HepG2 (cell line): ENCODE measurements around the gene LRRC25. TPM values are rescaled to one million over a fixed set of nuclear protein-coding genes. Genes with fewer than 3 reads are reported as not detected.
A peak's percentile ranks its signal among the peaks of the same experiment; 100 is the strongest.

Experiments used
- GTF3A ChIP-seq: sonication (generic); formaldehyde crosslinking; conservative IDR thresholded peaks from 2 replicates; pipeline ENCODE4 v1.4.0; 2020; ENCODE audit warnings: mild to moderate bottlenecking, missing genetic modification reagents
- HDAC6 ChIP-seq: fragments of 200-600 bp; sonication (generic); IDR thresholded peaks from 2 replicates; pipeline ENCODE4 v1.7.0; 2017; ENCODE audit warnings: mild to moderate bottlenecking, antibody characterized with exemption, low read length, low read depth
- HMGA1 ChIP-seq: sonication (generic); formaldehyde crosslinking; conservative IDR thresholded peaks from 2 replicates; pipeline ENCODE4 v1.4.0; 2020; ENCODE audit warnings: missing genetic modification reagents
- MXI1 ChIP-seq: IDR thresholded peaks from 3 replicates; pipeline ENCODE4 v1.6.1; 2012; ENCODE audit warnings: low read depth, low read length, inconsistent platforms, borderline replicate concordance
- POLR2AphosphoS5 ChIP-seq: IDR thresholded peaks from 2 replicates; pipeline ENCODE4 v1.6.1; 2012; ENCODE audit warnings: low read depth, low read length
- SNAPC2 ChIP-seq: sonication (generic); formaldehyde crosslinking; IDR thresholded peaks from 2 replicates; pipeline ENCODE4 v1.8.1; 2022; ENCODE audit warnings: mild to moderate bottlenecking, missing genetic modification reagents
- SP1 ChIP-seq, 2 experiments: fragments of 450-650 bp in 1 of 2; sonication (generic) in 1 of 2; formaldehyde crosslinking in 1 of 2; IDR thresholded peaks; 2 replicates each; pipeline versions ENCODE4 v1.4.0 to v1.6.1; 2016 to 2020; ENCODE audit warnings: missing genetic modification reagents in 1 of 2
- SP140L ChIP-seq: sonication (generic); formaldehyde crosslinking; IDR thresholded peaks from 2 replicates; pipeline ENCODE4 v1.4.0; 2020; ENCODE audit warnings: missing genetic modification reagents, borderline replicate concordance
- SRSF4 ChIP-seq: fragments of 200-400 bp; formaldehyde crosslinking; IDR thresholded peaks from one replicate; pipeline ENCODE4 v1.6.1; 2018; ENCODE audit warnings: mild to moderate bottlenecking, low read depth, low read length, moderate library complexity; ENCODE audit not compliant: poor library complexity, severe bottlenecking
- ZFP62 ChIP-seq: sonication (generic); formaldehyde crosslinking; IDR thresholded peaks from 2 replicates; pipeline ENCODE4 v1.4.0; 2020; ENCODE audit warnings: missing genetic modification reagents
- ZNF460 ChIP-seq: sonication (generic); formaldehyde crosslinking; IDR thresholded peaks from 2 replicates; pipeline ENCODE4 v1.5.1; 2020; ENCODE audit warnings: missing genetic modification reagents, mild to moderate bottlenecking, borderline replicate concordance
- ZNF546 ChIP-seq: sonication (generic); formaldehyde crosslinking; conservative IDR thresholded peaks from 2 replicates; pipeline ENCODE4 v1.8.1; 2023; ENCODE audit warnings: mild to moderate bottlenecking, missing genetic modification reagents
- polyA plus RNA-seq, 8 experiments: library from polyadenylated mRNA; depleted of rRNA in 3 of 8; stranded (reverse) in 7 of 8; unstranded in 1 of 8; fragments of >200 nt; fragmentation: Illumina TruSeq in 4 of 8; extraction: Trizol in 4 of 8; gene quantifications; 2 replicates each; pipeline versions ENCODE4 v1.2.1 to v1.2.3, GENCODE V29; 2011 to 2016; ENCODE audit warnings: low read depth in 4 of 8, missing spikeins in 1 of 8, mixed read lengths in 1 of 8; ENCODE audit not compliant: insufficient read depth in 1 of 8
- total RNA-seq, 5 experiments: library from RNA; depleted of rRNA; stranded (reverse); fragments of >200 nt; fragmentation: Illumina TruSeq; extraction: Trizol; gene quantifications; 2 replicates each; pipeline ENCODE4 v1.2.3, GENCODE V29; 2016; ENCODE audit warnings: low read depth in 1 of 5
- TF ChIP-seq, protein P1 (sequence below): sonication (generic); formaldehyde crosslinking; IDR thresholded peaks from 2 replicates; pipeline ENCODE4 v1.4.0; 2020; ENCODE audit warnings: missing genetic modification reagents
- TF ChIP-seq, protein P2 (sequence below): sonication (generic); formaldehyde crosslinking; IDR thresholded peaks from 2 replicates; pipeline ENCODE4 v1.8.0; 2022; ENCODE audit warnings: missing genetic modification reagents, mild to moderate bottlenecking, moderate library complexity, borderline replicate concordance
- TF ChIP-seq, protein P3 (sequence below): sonication (generic); formaldehyde crosslinking; IDR thresholded peaks from 2 replicates; pipeline ENCODE4 v1.4.0; 2020; ENCODE audit warnings: missing genetic modification reagents
- TF ChIP-seq, protein P4 (sequence below): IDR thresholded peaks from 2 replicates; pipeline ENCODE4 v1.6.1; 2016; ENCODE audit warnings: control low read depth
- TF ChIP-seq, protein P5 (sequence below): sonication (generic); formaldehyde crosslinking; IDR thresholded peaks from 2 replicates; pipeline ENCODE4 v1.9.0; 2021; ENCODE audit warnings: missing genetic modification reagents, borderline replicate concordance
- TF ChIP-seq, protein P6 (sequence below): sonication (generic); formaldehyde crosslinking; IDR thresholded peaks from 2 replicates; pipeline ENCODE4 v1.8.1; 2023; ENCODE audit warnings: mild to moderate bottlenecking, missing genetic modification reagents, borderline replicate concordance

Gene LRRC25
- total and polyA plus RNA-seq, 2 of the 13 experiments (the other 11 are each of a cell fraction or from before 2014, with no cell fraction given) = 0.13 to 0.53 TPM

DNA sequence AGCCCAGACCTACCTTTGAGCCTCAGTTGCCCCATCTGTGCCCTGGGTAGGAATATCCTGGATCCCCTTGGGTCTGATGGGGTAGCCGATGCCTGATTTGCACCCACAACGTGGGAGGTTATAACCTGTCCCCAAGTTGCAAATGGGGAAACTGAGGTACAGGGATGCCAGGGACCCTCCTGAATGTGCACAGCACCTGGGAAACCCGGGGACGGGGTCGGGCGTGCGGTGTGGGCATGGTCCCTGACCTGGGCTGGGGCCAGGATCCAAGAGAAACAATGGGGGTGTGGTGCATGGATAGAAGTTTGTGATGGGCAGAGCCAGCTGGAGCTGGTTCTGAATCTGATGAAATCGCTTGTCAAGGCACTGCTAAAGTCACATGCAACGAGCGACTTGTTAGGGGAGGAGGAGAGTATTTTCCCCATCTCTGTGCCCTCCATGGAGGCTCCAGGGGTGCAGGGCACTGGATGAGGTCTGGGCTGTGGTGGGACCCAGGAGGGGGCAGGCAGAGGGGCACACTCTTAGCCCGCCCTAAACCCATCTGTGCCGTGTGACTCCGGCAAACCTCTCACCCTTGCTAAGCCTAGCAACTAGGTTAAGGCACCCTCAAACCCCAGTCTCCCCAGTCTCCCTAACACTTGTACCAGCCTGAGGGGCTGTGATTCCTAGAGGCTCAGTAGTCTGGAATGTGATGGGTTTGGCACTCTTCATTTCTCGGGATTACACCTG is 10.7 kb downstream of the LRRC25 start (continued):
- TF ChIP-seq, protein P1, sequence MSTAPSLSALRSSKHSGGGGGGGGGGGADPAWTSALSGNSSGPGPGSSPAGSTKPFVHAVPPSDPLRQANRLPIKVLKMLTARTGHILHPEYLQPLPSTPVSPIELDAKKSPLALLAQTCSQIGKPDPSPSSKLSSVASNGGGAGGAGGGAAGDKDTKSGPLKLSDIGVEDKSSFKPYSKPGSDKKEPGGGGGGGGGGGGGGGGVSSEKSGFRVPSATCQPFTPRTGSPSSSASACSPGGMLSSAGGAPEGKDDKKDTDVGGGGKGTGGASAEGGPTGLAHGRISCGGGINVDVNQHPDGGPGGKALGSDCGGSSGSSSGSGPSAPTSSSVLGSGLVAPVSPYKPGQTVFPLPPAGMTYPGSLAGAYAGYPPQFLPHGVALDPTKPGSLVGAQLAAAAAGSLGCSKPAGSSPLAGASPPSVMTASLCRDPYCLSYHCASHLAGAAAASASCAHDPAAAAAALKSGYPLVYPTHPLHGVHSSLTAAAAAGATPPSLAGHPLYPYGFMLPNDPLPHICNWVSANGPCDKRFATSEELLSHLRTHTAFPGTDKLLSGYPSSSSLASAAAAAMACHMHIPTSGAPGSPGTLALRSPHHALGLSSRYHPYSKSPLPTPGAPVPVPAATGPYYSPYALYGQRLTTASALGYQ = no peak
- TF ChIP-seq, protein P2, sequence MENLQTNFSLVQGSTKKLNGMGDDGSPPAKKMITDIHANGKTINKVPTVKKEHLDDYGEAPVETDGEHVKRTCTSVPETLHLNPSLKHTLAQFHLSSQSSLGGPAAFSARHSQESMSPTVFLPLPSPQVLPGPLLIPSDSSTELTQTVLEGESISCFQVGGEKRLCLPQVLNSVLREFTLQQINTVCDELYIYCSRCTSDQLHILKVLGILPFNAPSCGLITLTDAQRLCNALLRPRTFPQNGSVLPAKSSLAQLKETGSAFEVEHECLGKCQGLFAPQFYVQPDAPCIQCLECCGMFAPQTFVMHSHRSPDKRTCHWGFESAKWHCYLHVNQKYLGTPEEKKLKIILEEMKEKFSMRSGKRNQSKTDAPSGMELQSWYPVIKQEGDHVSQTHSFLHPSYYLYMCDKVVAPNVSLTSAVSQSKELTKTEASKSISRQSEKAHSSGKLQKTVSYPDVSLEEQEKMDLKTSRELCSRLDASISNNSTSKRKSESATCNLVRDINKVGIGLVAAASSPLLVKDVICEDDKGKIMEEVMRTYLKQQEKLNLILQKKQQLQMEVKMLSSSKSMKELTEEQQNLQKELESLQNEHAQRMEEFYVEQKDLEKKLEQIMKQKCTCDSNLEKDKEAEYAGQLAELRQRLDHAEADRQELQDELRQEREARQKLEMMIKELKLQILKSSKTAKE (CRISPR knock-in tag) = no peak
- no peak for TF ChIP-seq HDAC6
- TF ChIP-seq, protein P3, sequence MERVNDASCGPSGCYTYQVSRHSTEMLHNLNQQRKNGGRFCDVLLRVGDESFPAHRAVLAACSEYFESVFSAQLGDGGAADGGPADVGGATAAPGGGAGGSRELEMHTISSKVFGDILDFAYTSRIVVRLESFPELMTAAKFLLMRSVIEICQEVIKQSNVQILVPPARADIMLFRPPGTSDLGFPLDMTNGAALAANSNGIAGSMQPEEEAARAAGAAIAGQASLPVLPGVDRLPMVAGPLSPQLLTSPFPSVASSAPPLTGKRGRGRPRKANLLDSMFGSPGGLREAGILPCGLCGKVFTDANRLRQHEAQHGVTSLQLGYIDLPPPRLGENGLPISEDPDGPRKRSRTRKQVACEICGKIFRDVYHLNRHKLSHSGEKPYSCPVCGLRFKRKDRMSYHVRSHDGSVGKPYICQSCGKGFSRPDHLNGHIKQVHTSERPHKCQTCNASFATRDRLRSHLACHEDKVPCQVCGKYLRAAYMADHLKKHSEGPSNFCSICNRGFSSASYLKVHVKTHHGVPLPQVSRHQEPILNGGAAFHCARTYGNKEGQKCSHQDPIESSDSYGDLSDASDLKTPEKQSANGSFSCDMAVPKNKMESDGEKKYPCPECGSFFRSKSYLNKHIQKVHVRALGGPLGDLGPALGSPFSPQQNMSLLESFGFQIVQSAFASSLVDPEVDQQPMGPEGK (CRISPR knock-in tag) = no peak
- TF ChIP-seq, protein P4, sequence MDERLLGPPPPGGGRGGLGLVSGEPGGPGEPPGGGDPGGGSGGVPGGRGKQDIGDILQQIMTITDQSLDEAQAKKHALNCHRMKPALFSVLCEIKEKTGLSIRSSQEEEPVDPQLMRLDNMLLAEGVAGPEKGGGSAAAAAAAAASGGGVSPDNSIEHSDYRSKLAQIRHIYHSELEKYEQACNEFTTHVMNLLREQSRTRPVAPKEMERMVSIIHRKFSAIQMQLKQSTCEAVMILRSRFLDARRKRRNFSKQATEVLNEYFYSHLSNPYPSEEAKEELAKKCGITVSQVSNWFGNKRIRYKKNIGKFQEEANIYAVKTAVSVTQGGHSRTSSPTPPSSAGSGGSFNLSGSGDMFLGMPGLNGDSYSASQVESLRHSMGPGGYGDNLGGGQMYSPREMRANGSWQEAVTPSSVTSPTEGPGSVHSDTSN = no peak
- TF ChIP-seq, protein P5, sequence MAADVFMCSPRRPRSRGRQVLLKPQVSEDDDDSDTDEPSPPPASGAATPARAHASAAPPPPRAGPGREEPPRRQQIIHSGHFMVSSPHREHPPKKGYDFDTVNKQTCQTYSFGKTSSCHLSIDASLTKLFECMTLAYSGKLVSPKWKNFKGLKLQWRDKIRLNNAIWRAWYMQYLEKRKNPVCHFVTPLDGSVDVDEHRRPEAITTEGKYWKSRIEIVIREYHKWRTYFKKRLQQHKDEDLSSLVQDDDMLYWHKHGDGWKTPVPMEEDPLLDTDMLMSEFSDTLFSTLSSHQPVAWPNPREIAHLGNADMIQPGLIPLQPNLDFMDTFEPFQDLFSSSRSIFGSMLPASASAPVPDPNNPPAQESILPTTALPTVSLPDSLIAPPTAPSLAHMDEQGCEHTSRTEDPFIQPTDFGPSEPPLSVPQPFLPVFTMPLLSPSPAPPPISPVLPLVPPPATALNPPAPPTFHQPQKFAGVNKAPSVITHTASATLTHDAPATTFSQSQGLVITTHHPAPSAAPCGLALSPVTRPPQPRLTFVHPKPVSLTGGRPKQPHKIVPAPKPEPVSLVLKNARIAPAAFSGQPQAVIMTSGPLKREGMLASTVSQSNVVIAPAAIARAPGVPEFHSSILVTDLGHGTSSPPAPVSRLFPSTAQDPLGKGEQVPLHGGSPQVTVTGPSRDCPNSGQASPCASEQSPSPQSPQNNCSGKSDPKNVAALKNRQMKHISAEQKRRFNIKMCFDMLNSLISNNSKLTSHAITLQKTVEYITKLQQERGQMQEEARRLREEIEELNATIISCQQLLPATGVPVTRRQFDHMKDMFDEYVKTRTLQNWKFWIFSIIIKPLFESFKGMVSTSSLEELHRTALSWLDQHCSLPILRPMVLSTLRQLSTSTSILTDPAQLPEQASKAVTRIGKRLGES (CRISPR knock-in tag) = no peak
- no peak for TF ChIP-seq ZNF460 (CRISPR knock-in tag)
- TF ChIP-seq SP140L (CRISPR knock-in tag) = no peak
- TF ChIP-seq GTF3A (CRISPR knock-in tag) = no peak
- peak; percentile 61 for TF ChIP-seq POLR2AphosphoS5
- TF ChIP-seq SRSF4 = no peak
- TF ChIP-seq MXI1 = no peak; the same call in 2 of the 3 replicates
- 0 out of 2 replicates have a peak, but pooled peaks have one; percentile 1 for TF ChIP-seq SNAPC2 (CRISPR knock-in tag)
- no peak for TF ChIP-seq SP1 (IDR thresholded peaks at IDR 0.05)
- no peak for TF ChIP-seq SP1 (CRISPR knock-in tag; IDR thresholded peaks at IDR 0.05)
- no peak for TF ChIP-seq HMGA1
- TF ChIP-seq ZNF546 (CRISPR knock-in tag) = no peak
- TF ChIP-seq, protein P6, sequence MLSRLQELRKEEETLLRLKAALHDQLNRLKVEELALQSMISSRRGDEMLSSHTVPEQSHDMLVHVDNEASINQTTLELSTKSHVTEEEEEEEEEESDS = no peak
- no peak for TF ChIP-seq ZFP62 (CRISPR knock-in tag)
